WTC11 (cell line): ENCODE data around the gene MPIG6B. TPM values are rescaled to one million over a fixed set of nuclear protein-coding genes. Genes with fewer than 3 reads are reported as not detected.

Experiments
- ATAC-seq: fragments of 200-7000 bp; cut with Tn5 transposase; 2 replicates; pipeline ENCODE4 v1.10.0; 2021; ENCODE audit warnings: mild to moderate bottlenecking, moderate library complexity
- CTCF ChIA-PET: fragments of 300-600 bp; sonication (Branson Sonifier 250); formaldehyde crosslinking; loops from one replicate; lab custom pipeline; 2021; ENCODE audit warnings: antibody characterized with exemption; lab: Charles Lee
- POLR2A ChIA-PET: fragments of 350-600 bp; sonication (Branson Sonifier 250); formaldehyde crosslinking; loops from one replicate; lab custom pipeline; 2021; ENCODE audit warnings: antibody characterized with exemption; lab: Charles Lee
- DNase-seq: peaks from one replicate; pipeline ENCODE4 v3.0.0; 2021; ENCODE audit warnings: low spot score
- H3K27ac Mint-ChIP-seq: 2 replicates; pipeline ENCODE4 v1.8.0; 2021; ENCODE audit warnings: mixed read lengths
- H3K27me3 Mint-ChIP-seq: 2 replicates; pipeline ENCODE4 v1.8.0; 2021; ENCODE audit warnings: low read depth, mild to moderate bottlenecking, moderate library complexity, mixed read lengths
- H3K36me3 Mint-ChIP-seq: 2 replicates; pipeline ENCODE4 v1.8.0; 2021; ENCODE audit warnings: mixed read lengths
- H3K4me1 Mint-ChIP-seq: 2 replicates; pipeline ENCODE4 v1.8.0; 2022; ENCODE audit warnings: mixed read lengths
- H3K4me3 Mint-ChIP-seq: 2 replicates; pipeline ENCODE4 v1.8.0; 2021; ENCODE audit warnings: mild to moderate bottlenecking, moderate library complexity, mixed read lengths
- H3K9me3 Mint-ChIP-seq: 2 replicates; pipeline ENCODE4 v1.8.0; 2021; ENCODE audit warnings: mixed read lengths
- ARID4B ChIP-seq: sonication (generic); formaldehyde crosslinking; IDR thresholded peaks from 2 replicates; pipeline ENCODE4 v1.8.0; 2023; ENCODE audit warnings: missing genetic modification reagents, mild to moderate bottlenecking, borderline replicate concordance
- E2F1 ChIP-seq: sonication (generic); formaldehyde crosslinking; IDR thresholded peaks from 2 replicates; pipeline ENCODE4 v1.8.0; 2022; ENCODE audit warnings: mild to moderate bottlenecking, missing genetic modification reagents
- FOXP1 ChIP-seq: sonication (generic); formaldehyde crosslinking; IDR thresholded peaks from 2 replicates; pipeline ENCODE4 v1.8.0; 2022; ENCODE audit warnings: missing genetic modification reagents, mild to moderate bottlenecking, moderate library complexity, borderline replicate concordance
- GRHL2 ChIP-seq: fragments of 250-450 bp; sonication (Bioruptor Pico); IDR thresholded peaks from 2 replicates; pipeline ENCODE4 v1.8.0; 2022; ENCODE audit warnings: mild to moderate bottlenecking, moderate library complexity; ENCODE audit not compliant: insufficient replicate concordance, severe bottlenecking
- HMGA2 ChIP-seq: fragments of 250-450 bp; sonication (Bioruptor Pico); IDR thresholded peaks from 2 replicates; pipeline ENCODE4 v1.4.0; 2021; ENCODE audit warnings: mild to moderate bottlenecking, moderate library complexity
- HMGXB4 ChIP-seq: sonication (generic); formaldehyde crosslinking; IDR thresholded peaks from 2 replicates; pipeline ENCODE4 v1.8.1; 2023; ENCODE audit warnings: mild to moderate bottlenecking, moderate library complexity, missing genetic modification reagents
- MXD4 ChIP-seq: fragments of 250-450 bp; sonication (Bioruptor Pico); IDR thresholded peaks from 2 replicates; pipeline ENCODE4 v1.8.0; 2021; ENCODE audit warnings: mild to moderate bottlenecking, moderate library complexity, borderline replicate concordance
- MYBL2 ChIP-seq: sonication (generic); formaldehyde crosslinking; IDR thresholded peaks from 2 replicates; pipeline ENCODE4 v1.8.1; 2023; ENCODE audit warnings: mild to moderate bottlenecking, moderate library complexity, missing genetic modification reagents
- SP1 ChIP-seq: sonication (generic); formaldehyde crosslinking; conservative IDR thresholded peaks from 2 replicates; pipeline ENCODE4 v1.8.1; 2022; ENCODE audit warnings: missing genetic modification reagents
- TCF7 ChIP-seq: sonication (generic); formaldehyde crosslinking; IDR thresholded peaks from 2 replicates; pipeline ENCODE4 v1.8.0; 2022; ENCODE audit warnings: mild to moderate bottlenecking, low read depth, missing genetic modification reagents, moderate library complexity
- USF1 ChIP-seq: sonication (generic); formaldehyde crosslinking; IDR thresholded peaks from 2 replicates; pipeline ENCODE4 v1.8.0; 2022; ENCODE audit warnings: mild to moderate bottlenecking, missing genetic modification reagents
- total RNA-seq: library from RNA; stranded (reverse); gene quantifications from 3 replicates; pipeline ENCODE4 v1.2.3, GENCODE V29; 2021

Gene MPIG6B
- total RNA-seq, 1 experiment from 2014 or later = 0.09 TPM

- TF ChIP-seq USF1 (CRISPR knock-in tag) = no peak
These were observed 17.2 kb upstream of the MPIG6B start (continued) for GRCh38 chr6:31705931-31706330.

- CTCF ChIA-PET = interaction anchor here (0.5 to 1.4 kb wide), 5 partner anchors 32 to 1594 kb away, joined by 3 to 4 read pairs (median 3); no protein-coding TSS in a partner anchor
- H3K4me3 Mint-ChIP-seq = no peak within 1 kb of the TSS
These were observed 16.6 kb upstream of the MPIG6B start, which contains the start of gene LY6G6F for GRCh38 chr6:31706599-31706998. Gene LY6G6F (plus strand): TSS chr6:31706866. CDS start chr6:31706907, 41 bp downstream.

More at GRCh38 chr6:31706599-31706998, 16.6 kb upstream of the MPIG6B start, which contains the start of gene LY6G6F:
- DNase-seq (no peak), ATAC-seq (no peak)
- TF ChIP-seq HMGA2 (CRISPR knock-in tag) (no peak), E2F1 (no peak), FOXP1 (CRISPR knock-in tag) (no peak), TCF7 (CRISPR knock-in tag) (no peak), GRHL2 (CRISPR knock-in tag) (no peak), MXD4 (CRISPR knock-in tag) (no peak), ARID4B (CRISPR knock-in tag) (no peak), MYBL2 (CRISPR knock-in tag) (no peak), SP1 (CRISPR knock-in tag) (no peak), HMGXB4 (CRISPR knock-in tag) (no peak)
- Mint-ChIP-seq H3K36me3 (no peaks in the 10 kb centered on the region), H3K9me3 (no peaks in the 10 kb centered on the region), H3K4me1 (peaks cover 17% of the 10 kb centered on the region), H3K27me3 (peaks cover 7% of the 10 kb centered on the region; the same call in 1 of the 2 replicates), H3K27ac (no peak within 1 kb of the TSS)
- POLR2A ChIA-PET = interaction anchor here (0.6 kb wide), 1 partner anchor 8 kb away, joined by 3 read pairs; no protein-coding TSS in a partner anchor
